Lower leg skin (tissue), 4 donors: ENCODE measurements around the gene RAD17. TPM values are rescaled to one million over a fixed set of nuclear protein-coding genes. Genes with fewer than 3 reads are reported as not detected.

Source experiments
- DNase-seq, 2 donors: peaks; one replicate each; pipeline ENCODE4 v3.0.0-alpha.2; 2019; ENCODE audit warnings: low spot score in 2 of 2
- H3K4me3 ChIP-seq: fragments of 200-600 bp; sonication (generic); 2 replicates; pipeline ENCODE4 v1.5.1; 2017; ENCODE audit warnings: mild to moderate bottlenecking, low read depth; ENCODE audit not compliant: poor library complexity, severe bottlenecking
- CTCF ChIP-seq, 3 donors: fragments of 450-650 bp; IDR thresholded peaks; one replicate each; pipeline ENCODE4 v1.5.1; 2016; ENCODE audit warnings: antibody characterized with exemption in 3 of 3, mild to moderate bottlenecking in 3 of 3, moderate library complexity in 2 of 3
- POLR2A ChIP-seq, 2 donors: fragments of 450-650 bp; IDR thresholded peaks; one replicate each; pipeline ENCODE4 v1.6.1; 2016 to 2017; ENCODE audit warnings: antibody characterized with exemption in 2 of 2, mild to moderate bottlenecking in 1 of 2, moderate library complexity in 1 of 2
- WGBS, 2 donors: methylation state at CpG; one replicate each; pipeline ENCODE4 v1.1.5; 2018; 5-methylcytosine and 5-hydroxymethylcytosine counted together
- intact Hi-C: fragments of 100-400 bp; cut with DNase I; formaldehyde crosslinking; loops from one replicate; pipeline ENCODE4 v1.15.0; 2023; ENCODE audit warnings: low total_unique reads
- total RNA-seq, 4 donors: library from RNA; depleted of rRNA; stranded (reverse); fragments of >200 nt; gene quantifications; one replicate each; pipeline ENCODE4 v1.1.0, GENCODE V29; 2016

RAD17 gene
- total RNA-seq, 4 donors from 2014 or later, result 9.0 to 21.2 (median 12.9) TPM

DNA sequence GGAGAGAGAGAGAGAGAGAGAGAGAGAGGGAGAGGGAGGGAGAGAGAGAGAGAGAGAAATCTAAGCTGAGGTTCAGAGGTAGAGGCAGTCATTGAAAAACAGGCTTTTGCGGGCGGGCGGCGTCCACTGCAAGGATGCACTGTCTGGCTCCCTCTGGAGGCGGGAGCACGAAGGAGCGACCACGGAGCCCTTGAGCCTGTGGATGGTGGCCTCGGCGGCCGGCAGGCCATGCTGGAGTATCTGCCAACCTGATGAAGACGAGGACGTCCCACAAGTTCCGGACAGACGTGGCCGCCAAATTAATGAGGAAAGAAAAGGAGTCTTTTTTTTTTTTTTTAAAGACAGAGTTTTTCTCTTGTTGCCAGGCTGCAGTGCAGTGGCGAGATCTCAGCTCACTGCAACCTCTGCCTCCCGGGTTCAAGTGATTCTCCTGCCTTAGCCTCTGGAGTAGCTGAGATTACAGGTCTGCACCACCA lies 34.8 kb upstream of the RAD17 start:
- peak in 1 of 3 donors; percentile 68 for TF ChIP-seq CTCF (IDR thresholded peaks at IDR 0.05)
- no peak for TF ChIP-seq POLR2A (IDR thresholded peaks at IDR 0.05)
- intact Hi-C loops, result no loop called here

DNA sequence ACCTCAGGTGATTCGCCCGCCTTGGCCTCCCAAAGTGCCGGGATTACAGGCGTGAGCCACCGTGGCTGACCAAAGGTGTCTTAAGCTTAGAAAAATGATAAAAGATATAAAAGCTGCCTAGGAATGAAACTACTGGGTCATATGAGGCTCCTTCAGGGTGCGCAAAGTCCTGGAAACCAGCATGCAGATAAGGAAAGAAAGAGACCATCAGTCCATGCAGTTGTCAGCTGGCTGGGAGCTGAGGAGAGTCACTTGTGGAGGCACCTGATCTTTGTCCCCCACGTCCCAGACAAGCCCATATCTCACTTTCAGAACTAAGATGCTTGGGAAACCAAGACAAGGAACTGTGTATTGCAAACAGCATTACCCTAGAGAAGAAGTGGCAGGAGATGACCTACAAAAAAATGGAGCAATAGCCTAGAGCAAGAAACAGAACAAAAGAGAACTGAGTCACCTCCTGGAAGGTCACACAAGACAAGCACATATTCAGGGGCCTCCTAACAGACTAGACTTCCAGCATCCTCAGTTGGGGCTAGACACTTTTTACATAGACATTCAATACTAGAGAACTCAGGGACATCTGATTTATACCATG lies 34.2 kb upstream of the RAD17 start:
- H3K4me3 ChIP-seq, result no peak overlapping the region
- TF ChIP-seq CTCF (IDR thresholded peaks at IDR 0.05) (no peak), POLR2A (IDR thresholded peaks at IDR 0.05) (no peak)
- WGBS, 2 donors, result 93 to 94% methylated on average over 7 of the region's 7 CpGs
- DNase-seq, result no peak
- intact Hi-C loops, result no loop called here

More for the DNA sequence above, 34.8 kb upstream of the RAD17 start:
- H3K4me3 ChIP-seq, result no peak overlapping the region
- 9% methylated on average over 18 of the region's 18 CpGs for WGBS, 2 donors
- peak; percentile 74 to 97 for DNase-seq

GRCh38 chr5:69341520-69342161 lies 28.0 kb upstream of the RAD17 start:
- no peak for DNase-seq
- no peak for TF ChIP-seq POLR2A (IDR thresholded peaks at IDR 0.05)
- TF ChIP-seq CTCF (IDR thresholded peaks at IDR 0.05), result no peak
- WGBS, 2 donors, result 88 to 89% methylated on average over 4 of the region's 4 CpGs
- intact Hi-C loops, result no loop called here
- no peak overlapping the region for H3K4me3 ChIP-seq

DNA sequence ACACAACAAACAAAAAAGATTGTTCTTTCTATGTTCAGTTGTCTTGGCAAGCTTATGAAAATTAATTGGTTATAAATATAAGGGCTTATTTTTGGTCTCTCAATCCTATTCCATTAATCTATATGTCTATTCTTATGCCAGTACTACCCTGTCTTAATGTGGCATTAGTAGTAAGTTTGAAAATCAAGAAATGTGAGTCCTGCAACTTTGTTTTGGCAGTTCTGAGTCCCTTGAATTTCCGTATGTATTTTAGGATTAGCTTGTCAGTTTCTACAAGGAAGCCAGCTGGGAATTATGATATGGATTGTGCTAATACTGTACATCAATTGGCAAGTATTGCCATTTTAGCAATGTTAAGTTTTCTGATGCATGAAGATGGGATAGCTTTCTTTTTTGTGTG lies 26.5 kb upstream of the RAD17 start:
- intact Hi-C loops, result no loop called here
- 42 to 50% methylated on average over 1 of the region's 1 CpG for whole genome bisulfite sequencing, 2 donors
- no peak for TF ChIP-seq CTCF (IDR thresholded peaks at IDR 0.05)
- TF ChIP-seq POLR2A (IDR thresholded peaks at IDR 0.05), result no peak
- no peak for DNase-seq
- no peak overlapping the region for H3K4me3 ChIP-seq

DNA sequence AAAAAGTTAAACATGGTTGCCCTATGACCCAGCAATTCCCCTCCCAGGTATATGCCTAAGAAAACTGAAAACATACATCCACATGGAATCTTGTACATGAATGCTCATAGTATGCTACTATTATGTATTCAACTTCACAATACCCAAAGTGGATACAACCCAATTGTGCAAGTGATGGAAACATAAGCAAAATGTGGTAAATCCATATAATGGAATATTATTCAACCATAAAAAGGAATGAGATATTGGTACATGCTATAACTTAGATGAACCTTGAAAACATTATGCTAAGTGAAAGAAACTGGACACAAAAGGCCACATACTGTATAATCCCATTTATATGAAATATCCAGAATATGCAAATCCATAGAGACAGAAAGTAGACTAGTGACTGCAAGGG lies 19.0 kb upstream of the RAD17 start:
- DNase-seq, result no peak
- H3K4me3 ChIP-seq, result no peak overlapping the region
- TF ChIP-seq POLR2A (IDR thresholded peaks at IDR 0.05) (no peak), CTCF (IDR thresholded peaks at IDR 0.05) (no peak)
- intact Hi-C loops, result no loop called here
